Loucy (cell line): Measurements from ENCODE around the gene PPP2R2B.

Experiments
- H2AFZ ChIP-seq: fragments of 200-600 bp; sonication (generic); 2 replicates; pipeline ENCODE4 v1.6.0; 2016; ENCODE audit warnings: antibody characterized with exemption, mild to moderate bottlenecking, low read length, moderate library complexity
- H3F3A ChIP-seq: fragments of 200-600 bp; 2 replicates; pipeline ENCODE4 v1.6.0; 2016; ENCODE audit warnings: antibody characterized with exemption, low read depth, mild to moderate bottlenecking
- H3K27me3 ChIP-seq: fragments of 200-600 bp; sonication (generic); 2 replicates; pipeline ENCODE4 v1.6.1; 2014; ENCODE audit warnings: low read length, mild to moderate bottlenecking; ENCODE audit not compliant: insufficient read depth, poor library complexity, severe bottlenecking
- H3K36me3 ChIP-seq: fragments of 200-600 bp; sonication (generic); 2 replicates; pipeline ENCODE4 v1.6.1; 2016; ENCODE audit warnings: low read length; ENCODE audit not compliant: insufficient read depth
- H3K4me1 ChIP-seq: fragments of 200-600 bp; sonication (generic); 2 replicates; pipeline ENCODE4 v1.5.1; 2014; ENCODE audit warnings: low read length, mild to moderate bottlenecking; ENCODE audit not compliant: insufficient read depth, poor library complexity, severe bottlenecking
- H3K4me2 ChIP-seq: fragments of 200-600 bp; sonication (generic); 2 replicates; pipeline ENCODE4 v1.6.0; 2014; ENCODE audit warnings: antibody characterized with exemption, low read length, low read depth, mild to moderate bottlenecking; ENCODE audit not compliant: poor library complexity, severe bottlenecking
- H3K4me3 ChIP-seq: fragments of 200-600 bp; sonication (generic); 2 replicates; pipeline ENCODE4 v1.5.1; 2014; ENCODE audit warnings: low read length, mild to moderate bottlenecking, mixed read lengths; ENCODE audit not compliant: poor library complexity, severe bottlenecking
- H3K79me2 ChIP-seq: fragments of 200-600 bp; sonication (generic); 2 replicates; pipeline ENCODE4 v1.6.1; 2014; ENCODE audit warnings: low read length; ENCODE audit not compliant: insufficient read depth
- H3K9ac ChIP-seq: fragments of 200-600 bp; sonication (generic); 2 replicates; pipeline ENCODE4 v1.6.0; 2014; ENCODE audit warnings: mild to moderate bottlenecking, low read depth, low read length, moderate library complexity; ENCODE audit not compliant: poor library complexity, severe bottlenecking
- H3K9me2 ChIP-seq: fragments of 200-600 bp; sonication (generic); replicated peaks from 2 replicates; pipeline ENCODE4 v1.6.1; 2016; ENCODE audit warnings: low read depth, low read length, mixed read lengths
- H3K9me3 ChIP-seq: fragments of 200-600 bp; sonication (generic); 2 replicates; pipeline ENCODE4 v1.6.1; 2014; ENCODE audit warnings: mild to moderate bottlenecking, antibody characterized with exemption, low read length, low read depth; ENCODE audit not compliant: insufficient read depth
- H4K20me1 ChIP-seq: fragments of 200-600 bp; sonication (generic); 2 replicates; pipeline ENCODE4 v1.6.0; 2014; ENCODE audit warnings: antibody characterized with exemption, low read length, mild to moderate bottlenecking; ENCODE audit not compliant: insufficient read depth, poor library complexity, severe bottlenecking
- EZH2phosphoT487 ChIP-seq: fragments of 200-600 bp; IDR thresholded peaks from 2 replicates; pipeline ENCODE4 v1.6.1; 2018; ENCODE audit warnings: antibody characterized with exemption, mild to moderate bottlenecking, moderate library complexity, borderline replicate concordance
- TF ChIP-seq, protein P1 (sequence below): fragments of 200-600 bp; sonication (generic); conservative IDR thresholded peaks from 2 replicates; pipeline ENCODE4 v1.5.1; 2014; ENCODE audit warnings: mild to moderate bottlenecking, antibody characterized with exemption, low read length

Gene PPP2R2B

DNA sequence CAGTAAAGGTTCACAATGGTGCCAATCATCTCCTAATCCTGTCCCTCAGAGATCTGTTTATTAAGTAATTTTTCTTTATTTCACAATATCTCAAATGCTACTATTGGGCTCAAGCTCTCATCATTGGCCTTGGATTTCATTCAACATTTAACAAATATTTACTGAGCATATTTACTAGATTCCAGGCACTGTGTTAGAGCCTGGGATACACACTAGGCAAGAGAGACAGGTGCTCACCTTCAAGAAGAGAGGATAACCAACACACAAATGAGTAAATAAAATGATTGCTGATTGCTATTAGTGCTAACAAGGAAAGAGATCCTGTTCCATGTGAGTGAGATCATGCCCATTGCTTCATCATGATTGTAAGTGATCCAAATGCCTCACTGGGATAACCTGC, 27.4 kb downstream of the PPP2R2B start:
- H3K79me2 ChIP-seq: no peaks in the 10 kb centered on the region

DNA sequence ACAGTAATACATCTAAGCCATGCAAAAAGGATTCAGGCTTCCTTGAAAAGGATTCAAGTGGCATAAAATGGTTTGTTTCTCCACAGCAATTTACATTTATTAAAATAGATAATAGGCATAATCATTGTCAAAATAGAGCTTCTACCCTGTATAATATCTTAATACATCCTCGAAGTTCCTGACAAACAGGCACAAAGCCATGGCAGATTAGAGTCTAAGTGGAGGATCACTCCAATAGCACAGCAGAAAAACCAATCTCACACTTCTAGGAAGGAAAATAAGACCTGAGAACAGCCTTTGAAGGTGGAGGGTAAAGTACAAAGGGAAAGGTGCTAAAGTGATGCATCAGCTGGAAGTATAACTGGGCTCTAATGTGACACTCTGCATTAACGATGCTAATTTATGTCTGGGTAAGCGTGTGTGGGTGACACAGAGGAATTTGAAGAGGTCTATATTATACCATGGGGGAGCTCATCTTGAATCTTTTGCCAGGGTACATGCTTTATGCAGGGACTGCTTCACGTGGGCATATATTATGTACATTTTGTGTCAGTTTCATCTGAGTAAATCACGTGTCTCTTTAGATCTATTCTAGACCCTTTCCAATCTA, 28.8 kb downstream of the PPP2R2B start:
- Histone ChIP-seq H3K4me3 (no peak overlapping the region), H3K79me2 (no peaks in the 10 kb centered on the region), H3F3A (no peaks in the 10 kb centered on the region)

More for the DNA sequence above, 27.4 kb downstream of the PPP2R2B start:
- no peak overlapping the region for H3K4me2 ChIP-seq
- no peaks in the 10 kb centered on the region for H3K9me2 ChIP-seq
- H3K9ac ChIP-seq: no peak overlapping the region
- TF ChIP-seq, protein P1, sequence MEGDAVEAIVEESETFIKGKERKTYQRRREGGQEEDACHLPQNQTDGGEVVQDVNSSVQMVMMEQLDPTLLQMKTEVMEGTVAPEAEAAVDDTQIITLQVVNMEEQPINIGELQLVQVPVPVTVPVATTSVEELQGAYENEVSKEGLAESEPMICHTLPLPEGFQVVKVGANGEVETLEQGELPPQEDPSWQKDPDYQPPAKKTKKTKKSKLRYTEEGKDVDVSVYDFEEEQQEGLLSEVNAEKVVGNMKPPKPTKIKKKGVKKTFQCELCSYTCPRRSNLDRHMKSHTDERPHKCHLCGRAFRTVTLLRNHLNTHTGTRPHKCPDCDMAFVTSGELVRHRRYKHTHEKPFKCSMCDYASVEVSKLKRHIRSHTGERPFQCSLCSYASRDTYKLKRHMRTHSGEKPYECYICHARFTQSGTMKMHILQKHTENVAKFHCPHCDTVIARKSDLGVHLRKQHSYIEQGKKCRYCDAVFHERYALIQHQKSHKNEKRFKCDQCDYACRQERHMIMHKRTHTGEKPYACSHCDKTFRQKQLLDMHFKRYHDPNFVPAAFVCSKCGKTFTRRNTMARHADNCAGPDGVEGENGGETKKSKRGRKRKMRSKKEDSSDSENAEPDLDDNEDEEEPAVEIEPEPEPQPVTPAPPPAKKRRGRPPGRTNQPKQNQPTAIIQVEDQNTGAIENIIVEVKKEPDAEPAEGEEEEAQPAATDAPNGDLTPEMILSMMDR: no peak
- TF ChIP-seq EZH2phosphoT487: no peak
- H3K4me3 ChIP-seq: no peak overlapping the region
- H4K20me1 ChIP-seq: no peaks in the 10 kb centered on the region
- no peaks in the 10 kb centered on the region for H3K27me3 ChIP-seq
- no peaks in the 10 kb centered on the region for H3F3A ChIP-seq
- no peaks in the 10 kb centered on the region for H3K36me3 ChIP-seq
- no peaks in the 10 kb centered on the region for H3K4me1 ChIP-seq
- no peak overlapping the region for H2AFZ ChIP-seq
- no peaks in the 10 kb centered on the region for H3K9me3 ChIP-seq

DNA sequence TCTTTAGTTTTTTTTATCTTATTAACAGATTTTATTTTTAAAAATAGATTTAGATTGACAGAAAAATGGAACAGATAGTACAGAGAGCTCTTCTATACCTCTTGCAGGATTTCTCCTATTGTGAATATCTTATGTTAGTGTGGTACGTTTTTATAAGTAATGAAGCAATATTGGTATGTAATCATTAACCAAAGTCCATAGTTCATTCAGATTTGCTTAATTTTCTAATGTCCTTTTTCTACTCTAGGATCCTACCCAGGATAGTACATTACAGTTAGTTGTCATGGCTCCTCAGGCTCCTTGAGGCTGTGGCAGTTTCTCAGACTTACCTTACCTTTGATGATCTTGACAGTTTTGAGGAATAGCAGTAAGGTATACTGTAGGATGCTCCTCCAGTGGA, 30.4 kb downstream of the PPP2R2B start:
- no peaks in the 10 kb centered on the region for H4K20me1 ChIP-seq
- no peak overlapping the region for H3K4me3 ChIP-seq
- H3K9ac ChIP-seq: no peak overlapping the region
- H3K36me3 ChIP-seq: no peaks in the 10 kb centered on the region
- H3K27me3 ChIP-seq: no peaks in the 10 kb centered on the region
- H2AFZ ChIP-seq: no peak overlapping the region
- H3K4me1 ChIP-seq: no peaks in the 10 kb centered on the region
- TF ChIP-seq EZH2phosphoT487: no peak
- TF ChIP-seq, protein P1: no peak
- no peaks in the 10 kb centered on the region for H3K9me3 ChIP-seq
- no peaks in the 10 kb centered on the region for H3K79me2 ChIP-seq
- no peaks in the 10 kb centered on the region for H3K9me2 ChIP-seq
- no peak overlapping the region for H3K4me2 ChIP-seq
- no peaks in the 10 kb centered on the region for H3F3A ChIP-seq

More for the DNA sequence above, 28.8 kb downstream of the PPP2R2B start:
- H3K9me3 ChIP-seq: no peaks in the 10 kb centered on the region
- H3K4me1 ChIP-seq: no peaks in the 10 kb centered on the region
- H3K27me3 ChIP-seq: no peaks in the 10 kb centered on the region
- H3K9ac ChIP-seq: no peak overlapping the region
- H4K20me1 ChIP-seq: no peaks in the 10 kb centered on the region
- H3K4me2 ChIP-seq: no peak overlapping the region
- no peaks in the 10 kb centered on the region for H3K9me2 ChIP-seq
- H3K36me3 ChIP-seq: no peaks in the 10 kb centered on the region
- no peak for TF ChIP-seq EZH2phosphoT487
- TF ChIP-seq, protein P1: no peak
- H2AFZ ChIP-seq: no peak overlapping the region
